ENCODE data around the gene FLT1.
A peak's percentile ranks its signal among the peaks of the same experiment; 100 is the strongest.

The FLT1 gene

GRCh38 chr13:28478127-28478526 is 16.8 kb downstream of the FLT1 start:
- no peak overlapping the region for H3K4me3 ChIP-seq (ENCODE audit: low read length)
- no peak for DNase-seq (ENCODE audit: low read depth)
- TF ChIP-seq CTCF (conservative IDR thresholded peaks at IDR 0.05; ENCODE audit: low read depth, low read length), result no peak

- no peak for DNase-seq (ENCODE audit: low read depth)
- H3K4me3 ChIP-seq (ENCODE audit: low read length), result no peak overlapping the region
- no peak for TF ChIP-seq CTCF (conservative IDR thresholded peaks at IDR 0.05; ENCODE audit: low read depth, low read length)
Measured at GRCh38 chr13:28477709-28477973, 17.3 kb downstream of the FLT1 start.

GRCh38 chr13:28476919-28477708 is 17.8 kb downstream of the FLT1 start:
- no peak overlapping the region for H3K4me3 ChIP-seq (ENCODE audit: low read length)
- no peak for TF ChIP-seq CTCF (conservative IDR thresholded peaks at IDR 0.05; ENCODE audit: low read depth, low read length)
- DNase-seq (ENCODE audit: low read depth), result no peak

- peak; percentile 85 for DNase-seq (ENCODE audit: low read depth)
- no peak overlapping the region for H3K4me3 ChIP-seq (ENCODE audit: low read length)
- TF ChIP-seq CTCF (conservative IDR thresholded peaks at IDR 0.05; ENCODE audit: low read depth, low read length), result no peak
Measured at GRCh38 chr13:28475916-28476725, 18.8 kb downstream of the FLT1 start.

- DNase-seq (ENCODE audit: low read depth), result no peak
- TF ChIP-seq CTCF (conservative IDR thresholded peaks at IDR 0.05; ENCODE audit: low read depth, low read length), result no peak
- H3K4me3 ChIP-seq (ENCODE audit: low read length), result no peak overlapping the region
Measured at GRCh38 chr13:28474491-28475134, 20.3 kb downstream of the FLT1 start.

GRCh38 chr13:28473044-28473443 is 21.9 kb downstream of the FLT1 start:
- H3K4me3 ChIP-seq (ENCODE audit: low read length), result no peak overlapping the region
- DNase-seq (ENCODE audit: low read depth), result no peak
- no peak for TF ChIP-seq CTCF (conservative IDR thresholded peaks at IDR 0.05; ENCODE audit: low read depth, low read length)
